Stimulated activated CD4-positive, alpha-beta T cell treated with anti-CD3 and anti-CD28 coated beads, Interleukin-15, amount 100 ng/mL, for 1 hour (primary cell): ENCODE data around the gene VIP.
"Not testable (repeated sequence)": the region's sequence is repeated elsewhere in the genome, so short reads cannot be mapped to it uniquely, and the experiment has no call there.

Experiments used
- DNase-seq, 2 donors: peaks; one replicate each; pipeline ENCODE4 v3.0.0-alpha.2; 2020; ENCODE audit warnings: low read depth in 1 of 2, low spot score in 1 of 2

The VIP gene

DNA sequence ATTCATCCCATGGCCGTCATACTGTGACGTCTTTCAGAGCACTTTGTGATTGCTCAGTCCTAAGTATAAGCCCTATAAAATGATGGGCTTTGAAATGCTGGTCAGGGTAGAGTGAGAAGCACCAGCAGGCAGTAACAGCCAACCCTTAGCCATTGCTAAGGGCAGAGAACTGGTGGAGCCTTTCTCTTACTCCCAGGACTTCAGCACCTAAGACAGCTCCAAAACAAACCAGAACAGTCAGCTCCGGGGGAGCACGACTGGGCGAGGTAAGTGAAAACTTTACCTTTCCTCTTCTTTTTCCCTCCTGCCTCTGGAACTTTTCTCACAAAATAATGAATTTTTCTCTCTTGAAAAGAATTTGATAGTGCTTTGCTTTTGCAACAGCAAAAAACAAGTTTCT is at the start of gene VIP:
Gene VIP (plus strand): TSS at position 104 of the 400 bp plus-strand sequence. CDS start 1,381 bp downstream, outside the sequence.
- DNase-seq: no peak

- no peak for DNase-seq
These were observed 49.3 kb upstream of the VIP start for GRCh38 chr6:152701081-152701862.

DNA sequence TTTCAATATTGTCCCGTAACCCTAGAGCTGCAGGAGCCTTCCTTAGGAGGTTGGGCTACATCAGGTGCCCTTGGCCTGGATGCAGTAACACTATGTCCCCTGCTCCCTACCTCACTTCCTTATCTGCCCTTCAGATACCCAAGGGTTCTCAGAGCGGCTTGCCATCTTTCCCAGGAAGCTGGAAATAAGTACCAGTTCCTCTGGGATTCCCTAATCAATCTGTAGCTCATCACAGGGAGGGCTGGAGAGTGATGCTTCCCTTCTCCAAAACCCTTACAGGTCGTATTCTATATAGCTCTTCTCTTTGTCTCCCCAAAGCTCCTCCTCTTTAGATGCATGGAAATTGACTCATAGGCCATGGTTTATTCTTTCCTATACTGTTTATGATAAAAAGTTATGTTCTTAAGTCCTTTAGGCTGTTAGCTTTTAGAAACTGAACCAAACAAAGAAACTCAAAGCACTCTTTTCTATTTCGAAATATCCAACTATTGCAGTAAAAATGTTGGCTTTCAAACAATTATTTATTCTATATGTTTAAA is 48.7 kb upstream of the VIP start:
- no peak for DNase-seq

DNA sequence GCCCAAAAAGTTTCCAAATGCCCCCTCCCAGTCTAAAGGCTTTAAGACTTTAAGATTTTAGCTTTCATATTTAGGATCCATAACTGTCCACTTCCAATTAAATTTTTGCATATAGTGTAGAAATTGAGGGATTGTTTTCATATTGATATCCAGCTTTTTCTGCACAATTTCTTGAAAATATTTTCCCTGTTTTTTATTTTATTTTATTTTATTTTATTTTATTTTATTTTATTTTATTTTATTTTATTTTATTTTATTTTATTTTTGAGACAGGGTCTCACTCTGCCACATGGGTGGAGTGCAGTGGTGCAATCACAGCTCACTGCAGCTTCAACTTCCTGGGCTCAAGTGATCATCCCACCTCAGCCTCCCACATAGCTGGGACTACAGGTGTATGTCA is 46.8 kb upstream of the VIP start:
- not testable (repeated sequence) for DNase-seq

DNA sequence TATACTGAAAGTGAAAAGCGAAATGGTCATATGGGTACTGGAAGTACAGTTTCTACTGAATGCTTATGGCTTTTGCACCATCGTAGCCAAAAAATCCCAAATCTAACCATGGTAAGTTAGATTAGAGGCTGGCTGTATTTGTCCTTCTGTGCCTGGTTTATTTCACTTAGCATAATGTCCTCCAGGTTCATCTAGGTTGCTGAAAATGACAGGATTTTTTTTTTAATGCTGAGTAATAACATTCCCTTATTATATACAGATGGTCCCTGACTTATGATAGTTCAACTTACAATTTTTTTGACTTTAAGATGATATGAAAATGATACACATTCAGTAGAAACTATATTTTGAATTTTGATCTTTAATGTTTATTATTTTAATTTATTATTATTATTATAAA is 45.3 kb upstream of the VIP start:
- DNase-seq: no peak

DNA sequence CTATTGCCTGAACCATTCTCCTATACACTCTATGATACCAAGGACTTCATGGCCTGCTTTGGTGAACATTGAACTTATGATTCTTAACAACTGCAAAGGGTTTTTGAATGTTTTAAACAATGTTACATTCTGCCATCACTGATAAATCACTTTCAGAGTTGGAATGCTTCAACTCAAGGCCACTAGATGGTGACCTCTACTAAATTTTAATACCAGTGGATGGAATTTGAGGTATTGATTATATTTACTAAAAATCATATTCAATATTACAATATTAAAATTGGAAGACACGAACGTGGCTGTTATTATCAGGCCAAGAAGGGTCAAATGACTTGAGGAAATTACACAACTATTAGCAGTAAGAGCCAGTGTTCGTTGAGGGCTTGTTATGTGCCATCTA is 34.3 kb upstream of the VIP start:
- DNase-seq: no peak

GRCh38 chr6:152720974-152721373 is 29.6 kb upstream of the VIP start:
- DNase-seq: no peak

GRCh38 chr6:152721956-152722355 is 28.6 kb upstream of the VIP start:
- DNase-seq: no peak

DNA sequence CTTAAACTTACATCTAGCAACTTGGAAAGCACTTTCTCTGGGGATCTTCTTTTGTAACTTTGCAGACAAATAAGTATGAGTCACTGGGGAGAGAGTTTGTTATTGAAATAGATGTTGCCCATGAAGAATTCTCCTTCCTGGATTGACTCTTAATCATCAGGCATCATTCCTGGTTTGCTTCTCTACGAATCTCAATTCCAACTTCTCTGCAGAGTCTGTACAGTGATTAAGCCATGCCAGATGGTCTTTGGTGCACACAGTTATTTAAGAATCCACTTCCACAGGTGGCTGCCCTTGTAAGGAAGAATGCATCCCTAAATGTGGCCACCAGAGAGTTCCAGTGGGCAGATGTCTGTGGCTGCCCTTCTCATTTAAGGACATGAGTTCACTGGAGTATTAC is 27.2 kb upstream of the VIP start:
- no peak for DNase-seq

DNA sequence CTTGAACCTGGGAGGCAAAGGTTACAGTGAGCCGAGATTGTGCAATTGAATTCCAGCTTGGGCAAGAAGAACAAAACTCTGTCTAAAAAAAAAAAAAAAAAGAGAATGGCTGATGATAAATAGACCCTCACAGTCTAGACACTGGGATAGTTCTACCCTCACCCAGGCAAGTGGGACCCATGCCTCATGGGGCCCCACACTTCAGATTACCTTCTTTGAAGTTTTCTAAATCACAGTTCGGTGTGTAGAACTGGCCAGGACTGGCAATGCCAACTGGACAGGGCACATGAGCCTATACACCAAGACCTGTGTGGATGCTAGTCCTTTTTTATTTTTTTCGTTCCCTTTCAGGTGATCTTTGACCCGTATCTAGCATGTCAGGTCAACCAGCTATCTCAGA is 24.3 kb upstream of the VIP start:
- DNase-seq: no peak

DNA sequence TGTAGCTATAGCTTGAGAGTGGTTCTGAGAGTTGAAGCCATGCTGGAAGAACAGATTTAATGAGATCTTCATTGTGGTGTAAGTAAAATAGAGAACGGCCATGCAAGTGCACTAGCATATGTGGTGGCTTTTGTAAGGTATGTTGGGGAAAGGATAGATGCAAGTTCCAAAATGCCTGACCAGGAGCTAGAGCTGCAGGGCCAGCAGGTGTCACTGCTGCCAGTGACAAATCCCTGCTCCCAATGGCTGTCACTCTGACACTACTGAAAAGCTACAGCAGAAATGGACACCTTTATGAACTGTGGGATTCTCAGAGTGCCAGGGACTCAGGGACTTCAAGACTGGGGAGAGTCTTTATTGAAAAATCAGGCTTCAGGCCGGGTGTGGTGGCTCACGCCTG is 23.1 kb upstream of the VIP start:
- DNase-seq: no peak

DNA sequence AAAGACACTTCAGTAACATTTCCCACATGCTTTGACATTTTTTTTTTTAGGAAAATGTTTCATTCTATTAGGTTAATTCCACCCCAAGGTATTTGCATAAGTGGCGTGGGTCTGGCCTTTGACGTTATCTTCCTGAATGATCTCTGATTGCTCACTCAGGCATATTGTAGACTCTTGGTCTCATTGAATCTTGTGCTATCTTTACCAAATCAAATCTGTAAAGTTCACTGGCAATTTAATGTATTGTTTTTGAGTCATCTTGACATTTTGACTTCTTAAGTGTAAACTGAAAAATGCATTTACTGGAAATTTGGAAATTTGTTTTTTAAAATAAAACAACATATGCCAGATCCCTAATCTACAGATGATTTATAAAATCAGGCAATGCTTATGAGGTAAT is 16.0 kb upstream of the VIP start:
- no peak for DNase-seq

- DNase-seq: no peak
These were observed 13.8 kb upstream of the VIP start for GRCh38 chr6:152736687-152737273.

DNA sequence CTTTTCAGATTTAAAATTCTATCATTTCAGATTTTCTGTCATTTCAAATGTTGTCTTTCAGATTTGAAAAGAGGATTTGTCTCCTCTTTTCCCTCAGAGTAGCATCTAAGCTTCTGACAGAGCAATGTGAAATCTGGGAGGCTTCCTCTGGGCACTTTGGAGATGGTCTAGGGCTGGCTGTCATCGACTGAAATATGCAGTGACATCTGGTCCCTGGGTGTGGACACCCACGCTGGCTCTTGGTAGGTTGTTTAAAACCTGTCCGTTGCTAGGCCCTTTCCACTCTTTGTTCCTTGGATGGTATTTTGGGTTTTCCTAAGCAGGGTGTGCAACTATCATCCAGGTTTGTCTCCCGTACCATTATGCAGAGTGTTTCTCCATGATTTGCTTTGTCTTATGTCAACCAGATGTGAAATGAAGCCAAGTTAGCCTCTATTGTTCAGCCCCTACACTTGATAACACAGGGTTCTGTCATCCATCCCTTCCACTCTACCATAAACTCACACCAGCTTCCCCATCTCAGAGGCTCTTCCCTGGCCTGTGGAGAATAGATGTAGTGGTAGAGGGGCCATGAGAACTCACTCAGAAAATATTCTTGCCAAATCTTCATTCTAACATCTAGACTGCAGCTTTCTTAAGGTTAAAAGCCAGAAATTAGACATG is 5.0 kb upstream of the VIP start:
- DNase-seq: no peak

DNA sequence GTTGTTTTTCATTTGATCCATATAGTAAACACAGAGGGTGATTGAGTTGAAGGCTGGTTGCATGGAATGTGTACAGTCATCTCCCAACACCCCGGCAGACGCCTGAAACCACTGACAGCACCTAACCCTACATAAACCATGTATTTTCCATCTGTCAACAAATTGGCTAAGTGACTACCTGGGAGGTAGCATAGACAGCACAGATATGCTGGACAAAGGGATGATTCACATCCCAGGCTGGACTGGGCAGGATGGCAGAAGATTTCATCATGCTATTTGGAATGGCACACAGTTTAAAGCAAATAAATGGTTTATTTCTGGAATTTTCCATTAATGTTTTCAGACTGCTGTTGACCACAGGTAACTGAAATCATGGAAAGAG is 4.4 kb upstream of the VIP start:
- no peak for DNase-seq

- DNase-seq: no peak
These were observed 1.8 kb upstream of the VIP start for GRCh38 chr6:152748843-152749242.

GRCh38 chr6:152749336-152749735 is 1.3 kb upstream of the VIP start:
- DNase-seq: no peak

DNA sequence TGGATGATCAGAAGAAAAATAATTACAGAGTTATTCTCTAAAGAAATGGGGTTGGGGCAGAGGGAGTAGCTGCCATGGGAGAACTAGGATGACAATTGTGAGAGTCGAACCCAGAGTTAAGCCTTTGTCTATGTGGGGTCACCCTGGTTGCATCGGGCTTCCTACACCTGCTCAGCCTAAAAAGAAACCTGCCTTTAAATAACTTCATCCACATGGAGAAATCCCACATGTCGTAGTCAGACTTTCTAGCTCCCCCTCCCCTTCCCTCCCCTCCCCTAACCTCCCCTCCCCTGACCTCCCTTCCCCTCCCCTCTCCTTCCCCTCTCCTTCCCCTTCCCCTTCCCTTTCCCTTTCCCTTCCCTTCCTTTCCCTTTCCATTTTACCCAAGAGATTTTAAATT is 14.7 kb downstream of the VIP start:
- no peak for DNase-seq

GRCh38 chr6:152769159-152769558 is 18.6 kb downstream of the VIP start:
- no peak for DNase-seq

DNA sequence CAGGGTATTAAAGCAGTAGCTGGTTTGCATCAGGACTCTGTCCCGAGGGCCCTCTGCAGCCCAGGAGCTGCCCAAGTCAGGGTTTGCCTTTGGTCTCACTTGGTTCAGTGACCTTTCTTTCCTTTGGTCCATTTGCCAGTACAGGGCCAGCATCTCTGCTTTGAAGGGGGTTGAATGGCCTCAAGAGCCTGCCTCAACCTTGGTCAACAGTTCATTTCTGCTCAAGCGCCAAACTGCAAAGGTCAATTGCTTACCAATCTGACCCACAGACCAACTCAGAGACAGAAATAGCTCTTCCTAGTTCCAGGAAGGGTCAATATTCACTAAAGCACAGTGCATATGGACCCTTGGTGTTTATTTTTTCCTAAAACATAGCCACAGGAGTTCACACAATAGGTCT is 19.4 kb downstream of the VIP start:
- no peak for DNase-seq

DNA sequence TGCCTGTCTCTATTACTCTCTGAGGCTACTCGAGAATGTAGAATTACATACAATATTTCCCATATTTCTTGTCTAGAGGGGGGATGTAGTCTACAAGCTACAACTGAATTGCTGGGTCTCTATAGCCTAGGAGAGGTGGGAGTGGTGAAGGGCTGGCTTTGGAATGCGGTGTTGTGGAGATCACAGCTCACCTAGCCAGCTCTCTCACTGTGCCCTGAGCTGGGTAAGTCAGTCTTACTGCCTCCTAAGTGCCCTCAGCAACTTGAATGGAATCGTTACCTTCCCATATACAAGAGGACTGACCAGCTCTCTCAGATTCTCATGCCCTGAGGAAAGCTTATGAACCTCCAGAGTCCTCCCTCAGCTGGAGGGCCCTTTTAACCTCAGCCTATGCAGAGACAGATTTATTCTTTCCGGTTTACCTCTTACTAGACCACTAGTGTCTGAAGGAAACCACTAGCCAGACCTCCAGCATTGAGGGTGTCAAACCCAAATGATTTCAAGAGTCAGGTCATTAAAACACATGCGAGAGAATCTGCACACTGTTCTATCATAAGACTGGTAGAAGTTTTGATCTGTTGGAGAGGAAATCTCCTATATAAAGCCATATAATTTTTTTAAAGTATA is 20.6 kb downstream of the VIP start:
- DNase-seq: no peak

DNA sequence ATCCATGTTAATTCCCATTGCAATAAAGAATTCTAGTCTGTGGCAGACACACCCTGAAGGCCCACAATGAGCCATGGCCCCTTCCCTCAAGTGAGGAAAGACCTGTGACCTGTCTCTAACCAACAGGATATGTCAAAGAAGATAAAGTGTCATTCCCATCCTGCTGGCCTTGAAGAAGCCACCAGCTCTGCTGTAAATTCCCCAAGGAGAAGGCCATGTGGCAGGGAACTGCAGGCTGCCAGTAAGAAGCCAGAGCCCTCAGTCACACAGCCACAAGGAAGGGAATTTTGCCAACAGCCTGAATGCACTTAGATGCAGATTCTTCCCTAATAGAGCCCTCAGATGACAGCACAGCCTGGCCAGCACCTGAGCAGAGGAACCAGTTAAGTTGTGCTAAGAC is 24.8 kb downstream of the VIP start:
- DNase-seq: no peak
